NCI-H345 (cell line): ENCODE results near the gene LTB.
"Not testable (repeated sequence)": the region's sequence is repeated elsewhere in the genome, so short reads cannot be mapped to it uniquely, and the experiment has no call there.

Source experiments
- DNase-seq: peaks from one replicate; lab custom pipeline; 2025; lab: John Stamatoyannopoulos, UW

The LTB gene

GRCh38 chr6:31607317-31607716, 25.1 kb upstream of the LTB start:
- no peak for DNase-seq

GRCh38 chr6:31597006-31597405, 14.8 kb upstream of the LTB start:
- peak; percentile 6 for DNase-seq

- no peak for DNase-seq
These were observed 10.2 kb upstream of the LTB start for GRCh38 chr6:31592396-31592771.

- not testable (repeated sequence) for DNase-seq
These were observed 8.5 kb upstream of the LTB start for GRCh38 chr6:31590691-31591090.

- DNase-seq: no peak
These were observed 6.8 kb upstream of the LTB start for GRCh38 chr6:31588871-31589650.

GRCh38 chr6:31587791-31588777, 5.9 kb upstream of the LTB start:
- DNase-seq: no peak

GRCh38 chr6:31586599-31587281, 4.5 kb upstream of the LTB start:
- no peak for DNase-seq

- no peak for DNase-seq
These were observed 3.8 kb upstream of the LTB start, which contains the start of gene LST1 for GRCh38 chr6:31586008-31586407. Gene LST1, plus strand, starts transcription at chr6:31586277. Its CDS starts 1,023 bp downstream, at chr6:31587300.

- DNase-seq: no peak
These were observed 3.3 kb upstream of the LTB start for GRCh38 chr6:31585491-31585890.

GRCh38 chr6:31581434-31582229, 592 bp downstream of the LTB start:
- DNase-seq: no peak

- peak; percentile 71 for DNase-seq
These were observed 1.3 kb downstream of the LTB start for GRCh38 chr6:31580807-31581433.

GRCh38 chr6:31580438-31580740, 1.8 kb downstream of the LTB start:
- no peak for DNase-seq

- DNase-seq: no peak
These were observed 2.4 kb downstream of the LTB start for GRCh38 chr6:31579546-31580437.

- no peak for DNase-seq
These were observed 3.1 kb downstream of the LTB start for GRCh38 chr6:31579119-31579505.

- no peak for DNase-seq
These were observed 3.8 kb downstream of the LTB start for GRCh38 chr6:31578184-31579118.

- no peak for DNase-seq
These were observed 4.7 kb downstream of the LTB start for GRCh38 chr6:31577579-31577966.

GRCh38 chr6:31576897-31577578, 5.2 kb downstream of the LTB start:
- no peak for DNase-seq

- no peak for DNase-seq
These were observed 6.1 kb downstream of the LTB start for GRCh38 chr6:31575952-31576685.
